Ovary (tissue), 9 donors: ENCODE measurements around the gene TPCN2. TPM values are rescaled to one million over a fixed set of nuclear protein-coding genes. Genes with fewer than 3 reads are reported as not detected.

Experiments
- DNase-seq, 5 donors: peaks; one replicate each; pipeline ENCODE4 v3.0.0-alpha.2; 2019 to 2020
- H3K27ac ChIP-seq, 2 donors: fragments of 200-600 bp; one replicate each; pipeline versions ENCODE4 v1.5.1 to v1.8.0; 2019 to 2022
- H3K27me3 ChIP-seq: fragments of 200-600 bp; one replicate; pipeline ENCODE4 v1.8.0; 2022
- H3K36me3 ChIP-seq: fragments of 200-600 bp; sonication (generic); one replicate; pipeline ENCODE4 v1.5.1; 2019
- H3K4me1 ChIP-seq: one replicate; pipeline ENCODE4 v1.8.1; 2013; ENCODE audit warnings: mild to moderate bottlenecking, moderate library complexity; ENCODE audit not compliant: insufficient read depth
- H3K4me3 ChIP-seq: fragments of 200-600 bp; sonication (generic); one replicate; pipeline ENCODE4 v1.5.1; 2017
- H3K9me3 ChIP-seq, 2 donors: fragments of 200-600 bp in 1 of 2; sonication (generic) in 1 of 2; one replicate each; pipeline versions ENCODE4 v1.5.1 to v1.8.1; 2013 to 2019; ENCODE audit warnings: mild to moderate bottlenecking in 1 of 2, moderate library complexity in 1 of 2
- EP300 ChIP-seq: sonication (generic); formaldehyde crosslinking; IDR thresholded peaks from one replicate; pipeline ENCODE4 v1.6.1; 2017; ENCODE audit warnings: antibody characterized with exemption
- POLR2A ChIP-seq: fragments of 450-650 bp; IDR thresholded peaks from one replicate; pipeline ENCODE4 v1.6.1; 2017; ENCODE audit warnings: antibody characterized with exemption, mild to moderate bottlenecking, moderate library complexity
- WGBS, 3 donors: extraction: QIAGEN DNeasy Blood & Tissue Kit in 1 of 3; methylation state at CpG; one replicate each; pipeline versions ENCODE4 v1.1.5 to v1.1.7; 2013 to 2017; 5-methylcytosine and 5-hydroxymethylcytosine counted together
- intact Hi-C, 4 donors: fragments of 100-400 bp; cut with DNase I; formaldehyde crosslinking; loops; one replicate each; pipeline versions ENCODE4 v1.11.0 to v1.15.1; 2022 to 2023
- polyA plus RNA-seq, 2 donors: library from polyadenylated mRNA; stranded (reverse); fragments of 200-250 nt in 1 of 2; fragments of 350-450 nt in 1 of 2; fragmentation: Illumina TruSeq in 1 of 2; extraction: RNeasy Lipid Tissue Mini Kit (QIAGEN cat#74804) in 1 of 2; gene quantifications; one replicate each; pipeline ENCODE4 v1.2.3, GENCODE V29; 2013 to 2014
- total RNA-seq, 7 donors: library from RNA; depleted of rRNA in 2 of 7; stranded (reverse); fragments of >200 nt in 2 of 7; fragmentation: NEBNext Ultra II Directional in 3 of 7; extraction: Animal tissue kit (Norgen Biotek cat#: 25700) in 3 of 7; gene quantifications; one replicate each; pipeline versions ENCODE4 v1.1.0 to v1.2.4, GENCODE V29; 2016 to 2023
- TF ChIP-seq, protein P1 (sequence below), 3 donors: fragments of 450-650 bp in 2 of 3; fragments of 200-600 bp in 1 of 3; IDR thresholded peaks; one replicate each; pipeline versions ENCODE4 v1.5.1 to v1.8.0; 2016 to 2022; ENCODE audit warnings: antibody characterized with exemption in 3 of 3, mild to moderate bottlenecking in 1 of 3
- donor health status: DM: no; HTN: no; CAD: no; lungs with moderate emphysema.
- donor health status: DM: no; HTN: no; CAD: no.
- donor health status: Bipolar disorder and iron deficiency.
- donor health status: DM: yes; HTN: yes; CAD: no.
- donor health status: DM: no; HTN: no; CAD: no.
- donor health status: DM: yes; HTN: yes; CAD: no.

TPCN2 gene
- total and polyA plus RNA-seq, 9 donors = 6.5 to 35.7 (median 23.3) TPM

DNA sequence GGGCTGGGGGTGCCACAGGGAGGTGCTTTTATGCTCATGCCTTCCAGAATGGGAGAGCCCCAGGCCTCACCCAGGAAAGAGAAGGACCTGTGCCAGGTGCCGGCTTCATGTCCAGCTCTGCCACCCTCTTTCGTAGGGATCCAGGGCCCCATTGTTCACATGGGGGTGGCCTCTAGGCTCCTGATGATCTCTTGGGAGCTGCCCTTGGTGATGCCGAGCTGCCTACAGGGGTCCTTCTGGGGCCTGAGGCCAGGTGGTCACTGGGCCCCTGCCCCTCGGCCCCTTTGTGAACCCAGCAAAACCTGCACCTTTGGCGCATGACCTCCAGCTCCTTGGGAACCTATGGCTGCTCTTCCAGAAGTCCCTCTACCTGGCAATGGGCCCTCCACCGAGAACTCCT is 65.6 kb downstream of the TPCN2 start:
- H3K36me3 ChIP-seq = no peaks in the 10 kb centered on the region
- intact Hi-C loops = no loop called here
- H3K27me3 ChIP-seq = no peaks in the 10 kb centered on the region
- H3K4me3 ChIP-seq = no peak overlapping the region
- WGBS, 3 donors = 84 to 94% (median 92%) methylated on average over 6 of the region's 6 CpGs
- no peak overlapping the region for H3K27ac ChIP-seq
- TF ChIP-seq EP300 (no peak), POLR2A (no peak)
- TF ChIP-seq, protein P1, sequence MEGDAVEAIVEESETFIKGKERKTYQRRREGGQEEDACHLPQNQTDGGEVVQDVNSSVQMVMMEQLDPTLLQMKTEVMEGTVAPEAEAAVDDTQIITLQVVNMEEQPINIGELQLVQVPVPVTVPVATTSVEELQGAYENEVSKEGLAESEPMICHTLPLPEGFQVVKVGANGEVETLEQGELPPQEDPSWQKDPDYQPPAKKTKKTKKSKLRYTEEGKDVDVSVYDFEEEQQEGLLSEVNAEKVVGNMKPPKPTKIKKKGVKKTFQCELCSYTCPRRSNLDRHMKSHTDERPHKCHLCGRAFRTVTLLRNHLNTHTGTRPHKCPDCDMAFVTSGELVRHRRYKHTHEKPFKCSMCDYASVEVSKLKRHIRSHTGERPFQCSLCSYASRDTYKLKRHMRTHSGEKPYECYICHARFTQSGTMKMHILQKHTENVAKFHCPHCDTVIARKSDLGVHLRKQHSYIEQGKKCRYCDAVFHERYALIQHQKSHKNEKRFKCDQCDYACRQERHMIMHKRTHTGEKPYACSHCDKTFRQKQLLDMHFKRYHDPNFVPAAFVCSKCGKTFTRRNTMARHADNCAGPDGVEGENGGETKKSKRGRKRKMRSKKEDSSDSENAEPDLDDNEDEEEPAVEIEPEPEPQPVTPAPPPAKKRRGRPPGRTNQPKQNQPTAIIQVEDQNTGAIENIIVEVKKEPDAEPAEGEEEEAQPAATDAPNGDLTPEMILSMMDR (IDR thresholded peaks at IDR 0.05) = no peak
- H3K9me3 ChIP-seq = no peaks in the 10 kb centered on the region
- DNase-seq = no peak
- H3K4me1 ChIP-seq = no peaks in the 10 kb centered on the region

GRCh38 chr11:69114811-69115523 is 66.2 kb downstream of the TPCN2 start:
- 75 to 81% (median 75%) methylated on average over 21 of the region's 21 CpGs for WGBS, 3 donors
- TF ChIP-seq POLR2A = no peak
- TF ChIP-seq, protein P1 (IDR thresholded peaks at IDR 0.05) = no peak
- no peak for TF ChIP-seq EP300
- no peak overlapping the region for H3K4me3 ChIP-seq
- H3K36me3 ChIP-seq = no peaks in the 10 kb centered on the region
- DNase-seq = no peak
- H3K27me3 ChIP-seq = no peaks in the 10 kb centered on the region
- H3K4me1 ChIP-seq = no peaks in the 10 kb centered on the region
- intact Hi-C loops = no loop called here
- no peak overlapping the region for H3K27ac ChIP-seq
- no peaks in the 10 kb centered on the region for H3K9me3 ChIP-seq

DNA sequence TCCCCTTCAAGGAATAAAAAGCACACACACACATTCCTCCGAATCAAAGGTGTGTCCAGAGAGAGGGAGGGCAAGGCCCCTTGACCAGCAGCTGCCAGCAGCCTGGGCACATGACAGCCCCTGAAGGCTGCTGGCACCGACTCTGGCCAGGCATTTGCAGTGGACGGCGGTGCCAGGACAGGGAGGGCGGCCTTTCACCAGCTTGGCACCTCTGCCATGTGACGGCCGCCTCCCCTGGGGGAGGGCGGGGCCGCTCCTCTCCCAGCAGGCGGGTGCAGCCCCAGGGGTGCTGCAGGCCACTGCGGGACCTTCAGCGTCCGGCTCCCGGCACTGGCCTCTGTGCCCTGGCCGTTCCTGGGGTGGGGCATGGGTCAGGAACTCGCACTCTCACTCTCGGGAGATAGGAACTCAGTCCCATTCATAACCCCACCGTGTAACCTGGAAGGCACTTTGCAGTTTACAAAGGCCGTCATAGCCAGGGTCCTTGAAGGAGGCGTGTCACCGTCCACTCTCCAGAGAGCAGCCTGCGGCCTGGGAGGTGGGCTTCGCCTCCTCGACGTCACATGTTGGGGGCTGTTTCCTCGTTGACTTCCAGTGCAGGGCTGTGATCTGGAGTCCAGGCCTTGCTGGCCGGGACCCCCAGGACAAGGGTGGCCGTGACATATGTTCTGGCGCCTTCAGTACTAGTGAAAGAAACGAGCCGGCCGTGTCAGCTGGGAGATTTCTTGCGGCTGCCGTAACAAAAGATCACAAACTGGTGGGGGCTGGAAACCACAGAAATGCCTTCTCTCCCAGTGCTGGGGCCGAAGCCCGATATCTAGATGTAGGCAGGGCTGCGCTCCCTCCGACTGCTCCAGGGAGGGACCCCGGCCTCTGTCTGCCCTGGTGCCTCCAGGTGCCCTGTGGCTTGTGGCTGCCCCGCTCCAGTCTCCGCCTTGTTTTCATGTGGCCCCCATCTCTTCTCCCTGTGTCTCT is 67.1 kb downstream of the TPCN2 start:
- no peaks in the 10 kb centered on the region for H3K27me3 ChIP-seq
- TF ChIP-seq POLR2A = no peak
- no peak for TF ChIP-seq EP300
- TF ChIP-seq, protein P1 (IDR thresholded peaks at IDR 0.05) = no peak
- no peaks in the 10 kb centered on the region for H3K4me1 ChIP-seq
- H3K4me3 ChIP-seq = no peak overlapping the region
- DNase-seq = no peak
- intact Hi-C loops = no loop called here
- 66 to 82% (median 69%) methylated on average over 40 to 41 of the region's 41 CpGs for WGBS, 3 donors
- H3K27ac ChIP-seq = no peak overlapping the region
- no peaks in the 10 kb centered on the region for H3K36me3 ChIP-seq
- no peaks in the 10 kb centered on the region for H3K9me3 ChIP-seq

GRCh38 chr11:69116671-69117070 is 67.9 kb downstream of the TPCN2 start:
- no peaks in the 10 kb centered on the region for H3K9me3 ChIP-seq
- H3K36me3 ChIP-seq = no peaks in the 10 kb centered on the region
- H3K4me3 ChIP-seq = no peak overlapping the region
- no peak overlapping the region for H3K27ac ChIP-seq
- WGBS, 3 donors = 92 to 95% (median 94%) methylated on average over 10 of the region's 10 CpGs
- no peaks in the 10 kb centered on the region for H3K27me3 ChIP-seq
- intact Hi-C loops = no loop called here
- DNase-seq = no peak
- H3K4me1 ChIP-seq = no peaks in the 10 kb centered on the region
- TF ChIP-seq POLR2A (no peak), EP300 (no peak)
- TF ChIP-seq, protein P1 (IDR thresholded peaks at IDR 0.05) = no peak
